CD14-positive monocyte (primary cell): Measurements from ENCODE around the gene SLC35F3. TPM values are rescaled to one million over a fixed set of nuclear protein-coding genes. Genes with fewer than 3 reads are reported as not detected.

ENCODE experiments used
- DNase-seq, 3 donors: peaks; one replicate each; pipeline ENCODE4 v3.0.0-alpha.2; 2011 to 2022
- H2AFZ ChIP-seq: 2 replicates; pipeline ENCODE4 v1.6.0; 2012; ENCODE audit warnings: mild to moderate bottlenecking, low read depth, low read length, inconsistent platforms; ENCODE audit not compliant: insufficient read depth, poor library complexity, severe bottlenecking
- H3K27ac ChIP-seq, 2 donors: 1 replicate in 1 of 2; 2 replicates in 1 of 2; pipeline ENCODE4 v1.5.1; 2012 to 2013; ENCODE audit warnings: low read length in 2 of 2, control low read depth in 1 of 2, inconsistent platforms in 1 of 2, low read depth in 1 of 2, mild to moderate bottlenecking in 1 of 2
- H3K27me3 ChIP-seq, 2 donors: one replicate each; pipeline versions ENCODE4 v1.6.0 to v1.6.1; 2011 to 2013; ENCODE audit warnings: low read length in 2 of 2; ENCODE audit not compliant: control insufficient read depth in 2 of 2, insufficient read depth in 2 of 2
- H3K36me3 ChIP-seq, 2 donors: replicated peaks in 1 of 2; 1 replicate in 1 of 2; 2 replicates in 1 of 2; pipeline versions ENCODE4 v1.5.1 to v1.6.1; 2012 to 2013; ENCODE audit warnings: low read length in 2 of 2, control low read depth in 1 of 2, inconsistent platforms in 1 of 2, mild to moderate bottlenecking in 1 of 2; ENCODE audit not compliant: insufficient read depth in 2 of 2, control insufficient read depth in 1 of 2
- H3K4me1 ChIP-seq, 2 donors: 1 replicate in 1 of 2; 2 replicates in 1 of 2; pipeline versions ENCODE4 v1.5.1 to v1.6.1; 2012 to 2013; ENCODE audit warnings: low read length in 2 of 2, control low read depth in 1 of 2, inconsistent platforms in 1 of 2, mild to moderate bottlenecking in 1 of 2, moderate library complexity in 1 of 2; ENCODE audit not compliant: insufficient read depth in 2 of 2, control insufficient read depth in 1 of 2
- H3K4me2 ChIP-seq: replicated peaks from 2 replicates; pipeline ENCODE3; 2012; ENCODE audit warnings: low read length, moderate library complexity, mild to moderate bottlenecking; ENCODE audit not compliant: poor library complexity, severe bottlenecking; ENCODE audit errors: extremely low read depth
- H3K4me3 ChIP-seq, 3 experiments: fragments of 200-600 bp in 1 of 3; sonication (generic) in 1 of 3; replicated peaks in 1 of 3; 1 replicate in 2 of 3; 2 replicates in 1 of 3; pipeline ENCODE4 v1.5.1; 2011 to 2013; ENCODE audit warnings: low read length in 3 of 3, mild to moderate bottlenecking in 3 of 3, control low read depth in 2 of 3, low read depth in 2 of 3, inconsistent platforms in 1 of 3, moderate library complexity in 1 of 3
- H3K79me2 ChIP-seq: 2 replicates; pipeline ENCODE4 v1.6.0; 2012; ENCODE audit warnings: mild to moderate bottlenecking, control low read depth, inconsistent platforms, low read length, moderate library complexity; ENCODE audit not compliant: insufficient read depth
- H3K9ac ChIP-seq: 2 replicates; pipeline ENCODE4 v1.6.0; 2017; ENCODE audit warnings: low read length, mild to moderate bottlenecking; ENCODE audit not compliant: insufficient read depth, poor library complexity, severe bottlenecking
- H3K9me3 ChIP-seq, 2 donors: replicated peaks in 1 of 2; 1 replicate in 1 of 2; 2 replicates in 1 of 2; pipeline versions ENCODE4 v1.5.1 to v1.6.1; 2012 to 2013; ENCODE audit warnings: low read length in 2 of 2, control low read depth in 1 of 2; ENCODE audit not compliant: control insufficient read depth in 1 of 2, insufficient read depth in 1 of 2
- H4K20me1 ChIP-seq: 2 replicates; pipeline ENCODE4 v1.6.0; 2012; ENCODE audit warnings: mild to moderate bottlenecking, low read length, control low read depth, moderate library complexity; ENCODE audit not compliant: insufficient read depth
- H3K27ac Mint-ChIP-seq, 7 donors: one replicate each; pipeline ENCODE4 v1.8.0; 2020; ENCODE audit warnings: mild to moderate bottlenecking in 7 of 7, mixed read lengths in 7 of 7, moderate library complexity in 6 of 7, inconsistent platforms in 2 of 7
- H3K27me3 Mint-ChIP-seq, 3 donors: one replicate each; pipeline ENCODE4 v1.8.0; 2021 to 2022; ENCODE audit warnings: low read depth in 3 of 3, mild to moderate bottlenecking in 3 of 3, mixed read lengths in 3 of 3, moderate library complexity in 3 of 3, inconsistent platforms in 1 of 3
- H3K36me3 Mint-ChIP-seq, 2 donors: one replicate each; pipeline ENCODE4 v1.8.0; 2020; ENCODE audit warnings: mixed read lengths in 2 of 2, inconsistent platforms in 1 of 2, mild to moderate bottlenecking in 1 of 2
- H3K4me1 Mint-ChIP-seq: one replicate; pipeline ENCODE4 v1.8.0; 2020; ENCODE audit warnings: mild to moderate bottlenecking, mixed read lengths
- H3K4me3 Mint-ChIP-seq, 2 donors: one replicate each; pipeline ENCODE4 v1.8.0; 2020; ENCODE audit warnings: mild to moderate bottlenecking in 2 of 2, mixed read lengths in 2 of 2, moderate library complexity in 1 of 2
- H3K9me3 Mint-ChIP-seq, 7 donors: one replicate each; pipeline ENCODE4 v1.8.0; 2020 to 2022; ENCODE audit warnings: mixed read lengths in 7 of 7, mild to moderate bottlenecking in 6 of 7, moderate library complexity in 6 of 7, inconsistent platforms in 2 of 7
- WGBS: methylation state at CpG from one replicate; pipeline ENCODE4 v1.1.5; 2013; ENCODE audit warnings: missing lambda C conversion rate; ENCODE audit not compliant: insufficient coverage; 5-methylcytosine and 5-hydroxymethylcytosine counted together
- intact Hi-C, 2 donors: fragments of 100-400 bp; cut with micrococcal nuclease; formaldehyde crosslinking; loops; one replicate each; pipeline versions ENCODE4 v1.15.0 to v1.15.1; 2023
- polyA plus RNA-seq, 3 donors: library from polyadenylated mRNA; depleted of rRNA in 1 of 3; unstranded in 2 of 3; stranded (reverse) in 1 of 3; fragments of 300-500 nt in 2 of 3; fragments of >200 nt in 1 of 3; fragmentation: Illumina TruSeq in 2 of 3; gene quantifications; 1 replicate in 2 of 3; 2 replicates in 1 of 3; pipeline ENCODE4 v1.2.3, GENCODE V29; 2012 to 2021
- TF ChIP-seq, protein P1 (sequence below): fragments of 200-600 bp; IDR thresholded peaks from one replicate; pipeline ENCODE4 v1.8.0; 2022; ENCODE audit warnings: antibody characterized with exemption, mild to moderate bottlenecking

SLC35F3 gene
- polyA plus RNA-seq, 3 donors = 0.17 to 0.78 TPM; not detected in 1

- intact Hi-C loops = no loop called here
- H3K4me1 Mint-ChIP-seq = no peaks in the 10 kb centered on the region
- TF ChIP-seq, protein P1, sequence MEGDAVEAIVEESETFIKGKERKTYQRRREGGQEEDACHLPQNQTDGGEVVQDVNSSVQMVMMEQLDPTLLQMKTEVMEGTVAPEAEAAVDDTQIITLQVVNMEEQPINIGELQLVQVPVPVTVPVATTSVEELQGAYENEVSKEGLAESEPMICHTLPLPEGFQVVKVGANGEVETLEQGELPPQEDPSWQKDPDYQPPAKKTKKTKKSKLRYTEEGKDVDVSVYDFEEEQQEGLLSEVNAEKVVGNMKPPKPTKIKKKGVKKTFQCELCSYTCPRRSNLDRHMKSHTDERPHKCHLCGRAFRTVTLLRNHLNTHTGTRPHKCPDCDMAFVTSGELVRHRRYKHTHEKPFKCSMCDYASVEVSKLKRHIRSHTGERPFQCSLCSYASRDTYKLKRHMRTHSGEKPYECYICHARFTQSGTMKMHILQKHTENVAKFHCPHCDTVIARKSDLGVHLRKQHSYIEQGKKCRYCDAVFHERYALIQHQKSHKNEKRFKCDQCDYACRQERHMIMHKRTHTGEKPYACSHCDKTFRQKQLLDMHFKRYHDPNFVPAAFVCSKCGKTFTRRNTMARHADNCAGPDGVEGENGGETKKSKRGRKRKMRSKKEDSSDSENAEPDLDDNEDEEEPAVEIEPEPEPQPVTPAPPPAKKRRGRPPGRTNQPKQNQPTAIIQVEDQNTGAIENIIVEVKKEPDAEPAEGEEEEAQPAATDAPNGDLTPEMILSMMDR = no peak
Observed at GRCh38 chr1:233928123-233928522, 23.6 kb downstream of the SLC35F3 start.

GRCh38 chr1:233933339-233933738 lies 28.9 kb downstream of the SLC35F3 start:
- no peak overlapping the region for H2AFZ ChIP-seq
- no peak for DNase-seq
- 93% methylated on average over 3 of the region's 4 CpGs for WGBS
- H3K27ac ChIP-seq = no peak overlapping the region
- Mint-ChIP-seq H3K27ac (peak overlapping the region in 1 of 7 donors; percentile 15), H3K36me3 (no peaks in the 10 kb centered on the region), H3K4me3 (no peak overlapping the region), H3K4me1 (no peaks in the 10 kb centered on the region), H3K9me3 (peaks cover 0 to 3% (median 0%) of the 10 kb centered on the region in 7 donors), H3K27me3 (peaks cover 3 to 8% (median 3%) of the 10 kb centered on the region in 3 donors)
- H3K4me2 ChIP-seq = no peak overlapping the region
- intact Hi-C loops = no loop called here
- no peak overlapping the region for H3K4me3 ChIP-seq
- no peak overlapping the region for H3K9ac ChIP-seq
- no peaks in the 10 kb centered on the region for H3K79me2 ChIP-seq
- H3K4me1 ChIP-seq = no peaks in the 10 kb centered on the region
- H4K20me1 ChIP-seq = no peaks in the 10 kb centered on the region
- H3K27me3 ChIP-seq = no peaks in the 10 kb centered on the region
- H3K36me3 ChIP-seq = no peaks in the 10 kb centered on the region
- TF ChIP-seq, protein P1 = no peak
- no peaks in the 10 kb centered on the region for H3K9me3 ChIP-seq

More at GRCh38 chr1:233928123-233928522, 23.6 kb downstream of the SLC35F3 start:
- no peaks in the 10 kb centered on the region for H3K4me1 ChIP-seq
- no peaks in the 10 kb centered on the region for H3K27me3 ChIP-seq
- no CpG with 5 or more reads among the region's 2 CpGs for WGBS
- no peak overlapping the region for H3K27ac ChIP-seq
- Mint-ChIP-seq H3K27ac (no peak overlapping the region), H3K27me3 (peaks cover 0 to 7% (median 2%) of the 10 kb centered on the region in 3 donors), H3K9me3 (peaks cover 0 to 11% (median 5%) of the 10 kb centered on the region in 7 donors), H3K4me3 (no peak overlapping the region), H3K36me3 (no peaks in the 10 kb centered on the region)
- H3K9me3 ChIP-seq = no peaks in the 10 kb centered on the region
- no peaks in the 10 kb centered on the region for H4K20me1 ChIP-seq
- H3K4me2 ChIP-seq = no peak overlapping the region
- no peak for DNase-seq
- no peaks in the 10 kb centered on the region for H3K36me3 ChIP-seq
- no peak overlapping the region for H3K4me3 ChIP-seq
- no peak overlapping the region for H3K9ac ChIP-seq
- no peak overlapping the region for H2AFZ ChIP-seq
- no peaks in the 10 kb centered on the region for H3K79me2 ChIP-seq
